DOHH2 (cell line): ENCODE data around the gene HVCN1.

ENCODE experiments used
- CTCF ChIP-seq: fragments of 200-600 bp; sonication (generic); IDR thresholded peaks from one replicate; pipeline ENCODE4 v1.5.1; 2014; ENCODE audit warnings: antibody characterized with exemption, mild to moderate bottlenecking, low read depth, low read length; ENCODE audit not compliant: poor library complexity, severe bottlenecking
- EZH2phosphoT487 ChIP-seq: fragments of 200-600 bp; sonication (generic); IDR thresholded peaks from 2 replicates; pipeline ENCODE4 v1.6.1; 2017; ENCODE audit warnings: borderline replicate concordance, mild to moderate bottlenecking, antibody characterized with exemption, low read length, moderate library complexity, mixed read lengths

- TF ChIP-seq CTCF, result no peak
- no peak for TF ChIP-seq EZH2phosphoT487
Observed at GRCh38 chr12:110613071-110613770, 75.7 kb downstream of the HVCN1 start.
